OCI-LY7 (cell line): ENCODE data around the gene CCDC169. TPM values are rescaled to one million over a fixed set of nuclear protein-coding genes. Genes with fewer than 3 reads are reported as not detected.
A peak's percentile ranks its signal among the peaks of the same experiment; 100 is the strongest.

Experiments
- BruUV-seq: library from RNA; stranded (reverse); fragments of 400-500 nt; replicated peaks from 2 replicates; lab custom pipeline; 2021; lab: Mats Ljungman, UMichigan
- CTCF ChIA-PET: fragments of 300-600 bp; sonication (Branson Sonifier 250); formaldehyde crosslinking; loops from one replicate; lab custom pipeline; 2022; ENCODE audit warnings: antibody characterized with exemption; ENCODE audit not compliant: unreplicated experiment; lab: Charles Lee
- POLR2A ChIA-PET: fragments of 300-600 bp; sonication (Branson Sonifier 250); formaldehyde crosslinking; loops from one replicate; lab custom pipeline; 2022; ENCODE audit warnings: antibody characterized with exemption; lab: Charles Lee
- DNase-seq: peaks from one replicate; pipeline ENCODE4 v3.0.0-alpha.2; 2015; ENCODE audit warnings: low spot score
- H2AFZ ChIP-seq: fragments of 200-600 bp; sonication (generic), shearing (Covaris generic); 2 replicates; pipeline ENCODE4 v1.6.1; 2014; ENCODE audit warnings: mild to moderate bottlenecking, antibody characterized with exemption, low read length, moderate library complexity
- H3K27ac ChIP-seq: fragments of 200-600 bp; sonication (generic); 2 replicates; pipeline ENCODE4 v1.5.1; 2014; ENCODE audit warnings: mixed run types, low read depth, mild to moderate bottlenecking, moderate library complexity, low read length, inconsistent platforms; ENCODE audit not compliant: poor library complexity, severe bottlenecking
- H3K36me3 ChIP-seq: fragments of 200-600 bp; sonication (generic); 2 replicates; pipeline ENCODE4 v1.6.1; 2014; ENCODE audit warnings: mild to moderate bottlenecking, antibody characterized with exemption, low read length, moderate library complexity, mixed read lengths; ENCODE audit not compliant: insufficient read depth
- H3K4me1 ChIP-seq: fragments of 200-600 bp; sonication (generic); 2 replicates; pipeline ENCODE4 v1.5.1; 2014; ENCODE audit warnings: mild to moderate bottlenecking, low read length; ENCODE audit not compliant: insufficient read depth, poor library complexity, severe bottlenecking
- H3K4me2 ChIP-seq: fragments of 200-600 bp; sonication (generic); 2 replicates; pipeline ENCODE4 v1.6.1; 2014; ENCODE audit warnings: mild to moderate bottlenecking, low read length
- H3K4me3 ChIP-seq: fragments of 200-600 bp; sonication (generic); 2 replicates; pipeline ENCODE4 v1.5.1; 2014; ENCODE audit warnings: mild to moderate bottlenecking, low read depth, low read length; ENCODE audit not compliant: poor library complexity, severe bottlenecking
- H3K79me2 ChIP-seq: fragments of 200-600 bp; sonication (generic); 2 replicates; pipeline ENCODE4 v1.6.1; 2016; ENCODE audit warnings: low read depth, mild to moderate bottlenecking, low read length, moderate library complexity, mixed read lengths; ENCODE audit not compliant: insufficient read depth
- H3K9me2 ChIP-seq: fragments of 200-600 bp; sonication (generic); 2 replicates; pipeline ENCODE4 v1.6.1; 2016; ENCODE audit warnings: mild to moderate bottlenecking, low read length, mixed read lengths; ENCODE audit not compliant: insufficient read depth
- H3K9me3 ChIP-seq: fragments of 200-600 bp; sonication (generic); 2 replicates; pipeline ENCODE4 v1.6.1; 2014; ENCODE audit warnings: mild to moderate bottlenecking, mixed run types, low read length, mixed read lengths
- H4K20me1 ChIP-seq: fragments of 200-600 bp; sonication (generic); 2 replicates; pipeline ENCODE4 v1.6.1; 2014; ENCODE audit warnings: mild to moderate bottlenecking, antibody characterized with exemption, low read length, moderate library complexity, mixed read lengths; ENCODE audit not compliant: insufficient read depth
- EZH2phosphoT487 ChIP-seq: fragments of 200-600 bp; sonication (generic); IDR thresholded peaks from 2 replicates; pipeline ENCODE4 v1.6.1; 2018; ENCODE audit warnings: low read depth, borderline replicate concordance, mild to moderate bottlenecking, mixed run types, antibody characterized with exemption, low read length, moderate library complexity, mixed read lengths
- intact Hi-C: fragments of 100-400 bp; cut with micrococcal nuclease; formaldehyde crosslinking; loops from one replicate; pipeline ENCODE4 v1.10.0; 2022; ENCODE audit not compliant: unreplicated experiment
- total RNA-seq, 2 experiments: library from RNA; depleted of rRNA in 1 of 2; stranded (reverse); fragments of >200 nt in 1 of 2; shearing (Covaris generic) in 1 of 2; gene quantifications; 2 replicates each; pipeline ENCODE4 v1.2.3, GENCODE V29; 2014 to 2022
- TF ChIP-seq, protein P1 (sequence below): fragments of 200-600 bp; sonication (generic); conservative IDR thresholded peaks from 2 replicates; pipeline ENCODE4 v1.5.1; 2014; ENCODE audit warnings: mild to moderate bottlenecking, antibody characterized with exemption, low read length, moderate library complexity, mixed read lengths

Gene CCDC169
- total RNA-seq, 2 experiments from 2014 or later, result not detected

DNA sequence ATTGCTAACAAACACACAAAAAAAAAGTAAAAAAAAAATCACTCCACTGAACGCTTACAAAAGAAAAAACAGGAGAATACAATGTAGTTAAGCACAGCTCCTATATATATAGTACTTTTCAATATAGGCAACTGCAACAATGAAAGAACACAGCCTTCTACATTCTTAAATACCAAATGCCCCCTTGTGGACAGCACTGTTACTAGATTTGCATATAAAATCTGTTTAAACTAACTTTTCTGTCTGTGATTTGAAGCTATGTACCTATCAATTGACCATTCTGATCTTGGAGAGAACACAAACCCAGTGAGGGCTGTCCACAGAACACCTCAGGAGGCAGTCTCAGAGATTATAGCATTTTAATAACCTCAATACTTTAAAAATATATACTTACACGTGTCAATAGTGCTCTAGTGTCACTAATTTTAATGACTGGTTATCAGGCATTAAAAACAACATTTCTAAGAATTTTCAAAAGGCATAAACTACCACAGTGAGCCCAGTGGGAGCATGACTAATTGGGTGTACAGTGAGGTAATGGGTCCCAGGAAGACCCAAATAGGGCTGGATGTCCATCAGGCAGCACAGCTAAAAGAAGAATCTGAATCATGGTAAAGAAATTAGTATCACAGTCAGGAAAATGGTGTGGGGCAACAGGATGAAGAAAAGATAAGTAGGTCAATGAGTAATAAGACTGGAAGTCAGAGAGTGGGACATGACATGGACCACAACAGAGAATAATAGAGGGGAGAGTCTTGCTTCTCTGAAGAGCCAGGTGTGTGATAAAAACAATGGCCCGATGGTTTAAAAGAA lies 22.2 kb downstream of the CCDC169 start:
- H3K9me3 ChIP-seq, result no peaks in the 10 kb centered on the region
- no peaks in the 10 kb centered on the region for H4K20me1 ChIP-seq
- CTCF ChIA-PET, result no interaction called here
- H3K36me3 ChIP-seq, result no peaks in the 10 kb centered on the region
- no peak overlapping the region for H3K4me3 ChIP-seq
- no peaks in the 10 kb centered on the region for H3K79me2 ChIP-seq
- no peaks in the 10 kb centered on the region for H3K9me2 ChIP-seq
- POLR2A ChIA-PET, result no interaction called here
- intact Hi-C loops, result loop anchor here (5.0 kb wide), 1 partner anchor 298 kb away; no protein-coding TSS in a partner anchor
- no peak overlapping the region for H3K4me2 ChIP-seq
- no peak overlapping the region for H3K27ac ChIP-seq
- H2AFZ ChIP-seq, result no peak overlapping the region
- no peak for TF ChIP-seq EZH2phosphoT487
- TF ChIP-seq, protein P1, sequence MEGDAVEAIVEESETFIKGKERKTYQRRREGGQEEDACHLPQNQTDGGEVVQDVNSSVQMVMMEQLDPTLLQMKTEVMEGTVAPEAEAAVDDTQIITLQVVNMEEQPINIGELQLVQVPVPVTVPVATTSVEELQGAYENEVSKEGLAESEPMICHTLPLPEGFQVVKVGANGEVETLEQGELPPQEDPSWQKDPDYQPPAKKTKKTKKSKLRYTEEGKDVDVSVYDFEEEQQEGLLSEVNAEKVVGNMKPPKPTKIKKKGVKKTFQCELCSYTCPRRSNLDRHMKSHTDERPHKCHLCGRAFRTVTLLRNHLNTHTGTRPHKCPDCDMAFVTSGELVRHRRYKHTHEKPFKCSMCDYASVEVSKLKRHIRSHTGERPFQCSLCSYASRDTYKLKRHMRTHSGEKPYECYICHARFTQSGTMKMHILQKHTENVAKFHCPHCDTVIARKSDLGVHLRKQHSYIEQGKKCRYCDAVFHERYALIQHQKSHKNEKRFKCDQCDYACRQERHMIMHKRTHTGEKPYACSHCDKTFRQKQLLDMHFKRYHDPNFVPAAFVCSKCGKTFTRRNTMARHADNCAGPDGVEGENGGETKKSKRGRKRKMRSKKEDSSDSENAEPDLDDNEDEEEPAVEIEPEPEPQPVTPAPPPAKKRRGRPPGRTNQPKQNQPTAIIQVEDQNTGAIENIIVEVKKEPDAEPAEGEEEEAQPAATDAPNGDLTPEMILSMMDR, result peak; percentile 73
- no TSS peak for BruUV-seq
- H3K4me1 ChIP-seq, result no peaks in the 10 kb centered on the region
- peak; percentile 35 for DNase-seq

DNA sequence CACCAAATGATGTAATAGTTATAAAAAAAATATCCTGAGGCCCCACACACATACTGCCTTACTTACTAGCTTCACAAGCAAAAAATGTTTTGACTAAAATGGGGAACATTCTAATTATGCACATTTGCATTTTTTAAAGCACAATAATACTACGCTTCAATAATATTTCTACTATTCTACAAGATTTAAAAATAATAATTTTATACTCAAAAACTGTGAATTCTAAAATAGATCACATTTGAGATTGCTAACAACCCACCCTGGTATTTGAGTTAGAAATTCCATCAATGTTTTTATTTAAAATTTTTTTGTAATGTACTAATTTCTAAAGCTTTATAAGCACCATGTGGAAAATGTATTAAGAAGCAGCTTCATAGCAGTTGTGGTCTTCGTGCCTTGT lies 24.2 kb downstream of the CCDC169 start:
- Histone ChIP-seq H2AFZ (no peak overlapping the region), H3K79me2 (no peaks in the 10 kb centered on the region), H4K20me1 (no peaks in the 10 kb centered on the region), H3K4me1 (no peaks in the 10 kb centered on the region), H3K36me3 (no peaks in the 10 kb centered on the region), H3K4me3 (no peak overlapping the region), H3K9me3 (no peaks in the 10 kb centered on the region), H3K4me2 (no peak overlapping the region), H3K9me2 (no peaks in the 10 kb centered on the region), H3K27ac (no peak overlapping the region)
- intact Hi-C loops, result no loop called here
- CTCF ChIA-PET, result no interaction called here
- no peak for TF ChIP-seq EZH2phosphoT487
- TF ChIP-seq, protein P1, result no peak
- no TSS peak for BruUV-seq
- POLR2A ChIA-PET, result interaction anchor here (1.3 to 1.5 kb wide), 2 partner anchors 10 to 21 kb away, joined by 3 to 4 read pairs; no protein-coding TSS in a partner anchor
- no peak for DNase-seq

DNA sequence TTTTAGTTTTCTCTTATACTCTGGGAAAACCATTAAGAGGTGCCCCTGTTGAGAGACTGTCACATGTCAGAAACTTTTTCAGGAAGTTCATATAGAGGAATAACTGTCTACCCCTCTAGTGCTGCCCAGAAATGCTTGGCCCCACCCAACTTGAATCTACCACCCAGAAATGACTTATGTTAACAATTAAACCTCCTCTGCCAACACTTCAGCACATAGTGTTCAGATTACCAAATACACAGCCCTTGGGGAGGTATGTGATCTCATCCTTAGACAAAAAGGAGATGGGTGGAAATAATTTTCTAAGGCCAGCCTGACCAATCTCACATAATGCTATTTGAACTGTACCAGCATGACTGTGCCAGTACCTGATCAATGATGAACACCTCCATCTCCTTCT lies 35.6 kb downstream of the CCDC169 start:
- intact Hi-C loops, result no loop called here
- ChIA-PET CTCF (no interaction called here), POLR2A (no interaction called here)
- Histone ChIP-seq H3K4me1 (no peaks in the 10 kb centered on the region), H4K20me1 (no peaks in the 10 kb centered on the region), H3K36me3 (no peaks in the 10 kb centered on the region), H3K4me2 (no peak overlapping the region), H3K27ac (no peak overlapping the region), H3K9me3 (no peaks in the 10 kb centered on the region), H2AFZ (no peak overlapping the region), H3K4me3 (no peak overlapping the region), H3K79me2 (no peaks in the 10 kb centered on the region), H3K9me2 (no peaks in the 10 kb centered on the region)
- no peak for DNase-seq
- TF ChIP-seq, protein P1, result no peak
- TF ChIP-seq EZH2phosphoT487, result no peak
- no TSS peak for BruUV-seq
